Keratinocyte (primary cell): ENCODE data around the gene WLS. TPM values are rescaled to one million over a fixed set of nuclear protein-coding genes. Genes with fewer than 3 reads are reported as not detected.
"Not testable (repeated sequence)": the region's sequence is repeated elsewhere in the genome, so short reads cannot be mapped to it uniquely, and the experiment has no call there.

ENCODE experiments used
- DNase-seq: peaks from one replicate; pipeline ENCODE4 v3.0.0-alpha.2; 2011; ENCODE audit warnings: low read depth, missing footprints, low spot score
- FAIRE-seq: peaks from 2 replicates; lab custom pipeline; 2011; peaks lifted over from hg19 to GRCh38; lab: Jason Lieb, UNC
- H2AFZ ChIP-seq: 2 replicates; pipeline ENCODE4 v1.6.0; 2012; ENCODE audit warnings: low read length, control low read depth, inconsistent platforms; ENCODE audit not compliant: control insufficient read depth
- H3K27ac ChIP-seq: 2 replicates; pipeline ENCODE4 v1.5.1; 2011; ENCODE audit warnings: low read length; ENCODE audit not compliant: control insufficient read depth, insufficient read depth
- H3K27me3 ChIP-seq: 3 replicates; pipeline ENCODE4 v1.6.0; 2011; ENCODE audit warnings: low read length; ENCODE audit not compliant: control insufficient read depth, insufficient read depth; ENCODE audit errors: extremely low read depth
- H3K36me3 ChIP-seq, 2 experiments: 2 replicates in 1 of 2; 3 replicates in 1 of 2; pipeline ENCODE4 v1.5.1; 2011; ENCODE audit warnings: low read length in 2 of 2, mild to moderate bottlenecking in 1 of 2; ENCODE audit not compliant: control insufficient read depth in 2 of 2, insufficient read depth in 2 of 2; ENCODE audit errors: extremely low read depth in 1 of 2
- H3K4me1 ChIP-seq: 3 replicates; pipeline ENCODE4 v1.5.1; 2011; ENCODE audit warnings: low read length; ENCODE audit not compliant: control insufficient read depth, insufficient read depth; ENCODE audit errors: extremely low read depth
- H3K4me2 ChIP-seq: 3 replicates; pipeline ENCODE4 v1.6.0; 2011; ENCODE audit warnings: low read depth, low read length; ENCODE audit not compliant: control insufficient read depth, insufficient read depth; ENCODE audit errors: extremely low read depth
- H3K4me3 ChIP-seq, 3 experiments: fragments of 200-600 bp in 1 of 3; sonication (generic) in 1 of 3; 2 replicates in 2 of 3; 3 replicates in 1 of 3; pipeline ENCODE4 v1.5.1; 2011 to 2016; ENCODE audit warnings: low read length in 3 of 3, mild to moderate bottlenecking in 3 of 3, control low read depth in 2 of 3, inconsistent platforms in 1 of 3, low read depth in 1 of 3, mixed read lengths in 1 of 3, mixed run types in 1 of 3, moderate library complexity in 1 of 3; ENCODE audit not compliant: control insufficient read depth in 2 of 3, insufficient read depth in 2 of 3; ENCODE audit errors: extremely low read depth in 1 of 3
- H3K79me2 ChIP-seq: 2 replicates; pipeline ENCODE4 v1.6.0; 2012; ENCODE audit warnings: low read length; ENCODE audit not compliant: control insufficient read depth, insufficient read depth
- H3K9ac ChIP-seq: 3 replicates; pipeline ENCODE4 v1.6.0; 2011; ENCODE audit warnings: low read length; ENCODE audit not compliant: control insufficient read depth, insufficient read depth; ENCODE audit errors: extremely low read depth
- H3K9me1 ChIP-seq: 3 replicates; pipeline ENCODE4 v1.6.0; 2011; ENCODE audit warnings: low read length; ENCODE audit not compliant: control insufficient read depth, insufficient read depth; ENCODE audit errors: extremely low read depth
- H3K9me3 ChIP-seq: 2 replicates; pipeline ENCODE4 v1.5.1; 2012; ENCODE audit warnings: low read depth, low read length; ENCODE audit not compliant: control insufficient read depth
- H4K20me1 ChIP-seq: 3 replicates; pipeline ENCODE4 v1.6.0; 2011; ENCODE audit warnings: low read length; ENCODE audit not compliant: control insufficient read depth, insufficient read depth; ENCODE audit errors: extremely low read depth
- CTCF ChIP-seq, 3 experiments: IDR thresholded peaks in 1 of 3; conservative IDR thresholded peaks in 1 of 3; optimal IDR thresholded peaks in 1 of 3; 2 replicates in 2 of 3; 3 replicates in 1 of 3; pipeline versions ENCODE3 to v1.5.1; 2011; ENCODE audit warnings: low read length in 3 of 3, mild to moderate bottlenecking in 3 of 3, moderate library complexity in 2 of 3, control low read depth in 1 of 3, inconsistent platforms in 1 of 3; ENCODE audit not compliant: insufficient read depth in 2 of 3; ENCODE audit errors: extremely low read depth in 1 of 3
- EZH2 ChIP-seq: IDR thresholded peaks from one replicate; pipeline ENCODE4 v1.6.1; 2012; ENCODE audit warnings: inconsistent platforms, mild to moderate bottlenecking, low read length, moderate library complexity
- dilution Hi-C: fragments of 300-500 bp; cut with MboI; formaldehyde crosslinking; loops from one replicate; pipeline ENCODE4 v1.7.0; 2020; ENCODE audit warnings: low sequenced_read_pairs; ENCODE audit not compliant: extremely low pct_ligation_motif_present
- polyA plus RNA-seq, 5 experiments: library from polyadenylated mRNA; depleted of rRNA in 3 of 5; stranded (reverse) in 3 of 5; stranded (forward) in 1 of 5; unstranded in 1 of 5; fragments of >200 nt; gene quantifications; 1 replicate in 1 of 5; 2 replicates in 3 of 5; 3 replicates in 1 of 5; pipeline versions ENCODE4 v1.2.1 to v1.2.3, GENCODE V29; 2011 to 2012; ENCODE audit warnings: missing spikeins in 2 of 5, low read depth in 1 of 5, low replicate concordance in 1 of 5

The WLS gene
- polyA plus RNA-seq, 1 donor (not counting 4 experiments of a cell fraction or from before 2014, with no cell fraction given), result 92.4 TPM

- TF ChIP-seq CTCF (optimal IDR thresholded peaks at IDR 0.05 in 1 of 3, IDR thresholded peaks at IDR 0.05 in 1 of 3, conservative IDR thresholded peaks at IDR 0.05 in 1 of 3; ENCODE audit: extremely low read depth in 1 of 3, insufficient read depth in 2 of 3, low read length in 3 of 3) (no peak), EZH2 (no peak)
- Histone ChIP-seq H3K9me3 (no peaks in the 10 kb centered on the region), H3K27me3 (no peaks in the 10 kb centered on the region), H2AFZ (no peak overlapping the region), H3K9me1 (peaks cover 2% of the 10 kb centered on the region), H3K27ac (no peak overlapping the region), H3K9ac (no peak overlapping the region), H3K36me3 (no peaks in the 10 kb centered on the region), H4K20me1 (no peaks in the 10 kb centered on the region), H3K4me2 (peak overlapping the region; percentile 53), H3K4me1 (peaks cover 27% of the 10 kb centered on the region), H3K79me2 (peaks cover 6% of the 10 kb centered on the region), H3K4me3 (peak overlapping the region in 1 of 3 experiments; percentile 20)
- FAIRE-seq, result no peak
- no peak for DNase-seq
- dilution Hi-C loops, result no loop called here
Measured at GRCh38 chr1:68173283-68173935, 58.9 kb downstream of the WLS start.

- H3K9me3 ChIP-seq, H3K9ac ChIP-seq, H3K4me3 ChIP-seq, FAIRE-seq, H3K9me1 ChIP-seq, dilution Hi-C loops, H3K36me3 ChIP-seq, H2AFZ ChIP-seq, H3K27me3 ChIP-seq, H4K20me1 ChIP-seq, H3K27ac ChIP-seq, H3K4me2 ChIP-seq, DNase-seq, H3K79me2 ChIP-seq: not testable (repeated sequence)
- H3K4me1 ChIP-seq, result peaks cover 23% of the 10 kb centered on the region
Measured at GRCh38 chr1:68171795-68172194, 60.5 kb downstream of the WLS start.
